K562 (cell line): ENCODE data around the gene SPEG. TPM values are rescaled to one million over a fixed set of nuclear protein-coding genes. Genes with fewer than 3 reads are reported as not detected.
A peak's percentile ranks its signal among the peaks of the same experiment; 100 is the strongest.

Experiments
- ARNT ChIP-seq, 2 experiments: fragments of 450-650 bp; IDR thresholded peaks; 2 replicates each; pipeline ENCODE4 v1.6.1; 2016; ENCODE audit warnings: mild to moderate bottlenecking in 1 of 2
- C11orf30 ChIP-seq: fragments of 450-650 bp; IDR thresholded peaks from 2 replicates; pipeline ENCODE4 v1.6.1; 2016; ENCODE audit warnings: low read depth, mild to moderate bottlenecking
- CHD4 ChIP-seq: fragments of 200-600 bp; sonication (generic); IDR thresholded peaks from 3 replicates; pipeline ENCODE4 v1.6.1; 2012; ENCODE audit warnings: low read depth, mild to moderate bottlenecking, mixed read lengths, low read length, inconsistent platforms; ENCODE audit not compliant: insufficient read depth, insufficient replicate concordance, poor library complexity, severe bottlenecking
- CREB1 ChIP-seq, 2 experiments: sonication (generic) in 1 of 2; formaldehyde crosslinking in 1 of 2; IDR thresholded peaks; 2 replicates each; pipeline versions ENCODE4 v1.6.1 to v1.8.0; 2012 to 2022; ENCODE audit warnings: inconsistent platforms in 1 of 2, mild to moderate bottlenecking in 1 of 2, missing genetic modification reagents in 1 of 2, moderate library complexity in 1 of 2
- ELF1 ChIP-seq: fragments of 200-800 bp; sonication (Bioruptor generic); IDR thresholded peaks from 2 replicates; pipeline ENCODE4 v1.6.1; 2016; ENCODE audit warnings: missing genetic modification characterization, missing compliant biosample characterization
- GTF2A2 ChIP-seq: IDR thresholded peaks from 2 replicates; pipeline ENCODE4 v1.6.1; 2016; ENCODE audit warnings: mild to moderate bottlenecking, missing genetic modification characterization, missing compliant biosample characterization
- KLF13 ChIP-seq: fragments of 450-650 bp; IDR thresholded peaks from 2 replicates; pipeline ENCODE4 v1.6.1; 2016; ENCODE audit warnings: missing genetic modification characterization, low read depth, mild to moderate bottlenecking, missing compliant biosample characterization, moderate library complexity, borderline replicate concordance
- RBM39 ChIP-seq: fragments of 200-400 bp; formaldehyde crosslinking; optimal IDR thresholded peaks from 2 replicates; pipeline ENCODE3; 2018; ENCODE audit warnings: low read depth, low read length
- SAFB2 ChIP-seq: fragments of 200-400 bp; formaldehyde crosslinking; IDR thresholded peaks from 2 replicates; pipeline ENCODE4 v1.6.1; 2018; ENCODE audit warnings: borderline replicate concordance, low read length, low read depth, moderate library complexity; ENCODE audit not compliant: severe bottlenecking
- SIX5 ChIP-seq, 2 experiments: IDR thresholded peaks; 2 replicates each; pipeline ENCODE4 v1.6.1; 2011; ENCODE audit warnings: low read length in 2 of 2, borderline replicate concordance in 1 of 2, low read depth in 1 of 2, mild to moderate bottlenecking in 1 of 2, moderate library complexity in 1 of 2; ENCODE audit not compliant: insufficient read depth in 1 of 2
- TCF3 ChIP-seq: sonication (generic); formaldehyde crosslinking; IDR thresholded peaks from 2 replicates; pipeline ENCODE4 v1.4.0; 2020; ENCODE audit warnings: mild to moderate bottlenecking, missing genetic modification reagents
- TEAD4 ChIP-seq, 2 experiments: sonication (generic) in 1 of 2; formaldehyde crosslinking in 1 of 2; IDR thresholded peaks; 2 replicates each; pipeline versions ENCODE4 v1.6.1 to v1.8.0; 2012 to 2022; ENCODE audit warnings: borderline replicate concordance in 1 of 2, inconsistent platforms in 1 of 2, low read length in 1 of 2, mild to moderate bottlenecking in 1 of 2, missing genetic modification reagents in 1 of 2
- WHSC1 ChIP-seq: IDR thresholded peaks from one replicate; pipeline ENCODE4 v1.6.1; 2012; ENCODE audit warnings: low read length, control low read depth, inconsistent platforms
- ZNF134 ChIP-seq: fragments of 250-450 bp; sonication (Bioruptor Pico); conservative IDR thresholded peaks from 2 replicates; pipeline ENCODE4 v1.4.0; 2020
- ZNF146 ChIP-seq: IDR thresholded peaks from one replicate; pipeline ENCODE4 v1.6.1; 2018; ENCODE audit warnings: missing compliant biosample characterization; ENCODE audit not compliant: unreplicated experiment
- polyA plus RNA-seq, 8 experiments: library from polyadenylated mRNA; depleted of rRNA in 4 of 8; stranded (reverse) in 5 of 8; unstranded in 3 of 8; fragments of >200 nt; fragmentation: Nextera tagmentation in 2 of 8; fragmentation: Illumina TruSeq in 1 of 8; extraction: Ambion mirVana in 2 of 8; extraction: Trizol in 1 of 8; gene quantifications; 2 replicates each; pipeline versions ENCODE4 v1.2.1 to v1.2.3, GENCODE V29; 2011 to 2014; ENCODE audit warnings: inconsistent platforms in 1 of 8, missing spikeins in 1 of 8
- total RNA-seq, 7 experiments: library from RNA; depleted of rRNA in 6 of 7; stranded (reverse); fragments of >200 nt in 6 of 7; fragmentation: Illumina TruSeq in 2 of 7; extraction: Trizol in 2 of 7; gene quantifications; 2 replicates each; pipeline versions ENCODE4 v1.2.1 to v1.2.3, GENCODE V29; 2011 to 2021; ENCODE audit warnings: low replicate concordance in 1 of 7
- TF ChIP-seq, protein P1 (sequence below), 3 experiments: IDR thresholded peaks in 2 of 3; conservative IDR thresholded peaks in 1 of 3; 2 replicates each; pipeline ENCODE4 v1.5.1; 2011 to 2012; ENCODE audit warnings: low read length in 3 of 3, mild to moderate bottlenecking in 3 of 3, control low read depth in 2 of 3, improper control_type of control experiment in 1 of 3, inconsistent platforms in 1 of 3, low read depth in 1 of 3, mixed read lengths in 1 of 3, moderate library complexity in 1 of 3; ENCODE audit not compliant: insufficient read depth in 2 of 3
- TF ChIP-seq, protein P2 (sequence below): fragments of 450-650 bp; formaldehyde crosslinking; conservative IDR thresholded peaks from 2 replicates; pipeline ENCODE4 v1.4.0; 2022; ENCODE audit warnings: mild to moderate bottlenecking, missing genetic modification characterization
- TF ChIP-seq, protein P3 (sequence below): sonication (generic); formaldehyde crosslinking; IDR thresholded peaks from 2 replicates; pipeline ENCODE4 v1.8.0; 2022; ENCODE audit warnings: missing genetic modification reagents, mild to moderate bottlenecking, moderate library complexity, borderline replicate concordance
- TF ChIP-seq, protein P4 (sequence below): fragments of 450-650 bp; IDR thresholded peaks from 2 replicates; pipeline ENCODE4 v1.6.1; 2016; ENCODE audit warnings: borderline replicate concordance
- TF ChIP-seq, protein P5 (sequence below): fragments of 250-450 bp; sonication (Bioruptor Pico); IDR thresholded peaks from 2 replicates; pipeline ENCODE4 v1.5.0; 2021

The SPEG gene
- total and polyA plus RNA-seq, 9 of the 15 experiments (the other 6 are each of a cell fraction or from before 2014, with no cell fraction given) = 0.49 to 8.7 (median 3.0) TPM

DNA sequence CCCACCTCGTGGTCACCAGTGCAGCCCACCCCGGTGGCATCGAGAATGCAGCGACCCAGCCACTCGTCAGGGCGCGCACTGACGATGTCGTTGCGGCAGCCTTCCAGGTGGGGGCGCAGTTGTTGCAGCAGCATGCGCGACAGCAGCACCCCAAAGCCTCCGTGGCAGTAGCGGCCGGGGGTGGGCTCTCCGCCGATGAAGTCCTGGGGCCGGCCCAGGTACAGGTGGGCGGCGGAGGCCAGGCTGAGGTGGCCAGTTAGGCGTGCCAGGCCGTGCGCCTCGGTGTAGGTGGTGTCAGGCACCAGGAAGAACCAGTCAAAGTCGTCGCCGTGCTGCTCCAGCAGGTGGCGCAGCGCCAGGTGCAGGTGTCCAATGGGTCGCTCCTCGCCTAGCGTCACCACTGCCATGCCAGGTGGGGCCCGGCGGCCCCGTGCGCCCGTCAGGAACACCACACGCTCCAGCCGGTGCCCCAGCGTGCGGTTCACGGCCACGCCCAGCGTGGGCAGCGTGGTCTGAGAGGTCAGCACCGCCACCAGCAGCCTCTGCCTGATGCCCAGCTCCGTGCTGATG is 107.1 kb downstream of the SPEG start (continued):
- TF ChIP-seq, protein P1, sequence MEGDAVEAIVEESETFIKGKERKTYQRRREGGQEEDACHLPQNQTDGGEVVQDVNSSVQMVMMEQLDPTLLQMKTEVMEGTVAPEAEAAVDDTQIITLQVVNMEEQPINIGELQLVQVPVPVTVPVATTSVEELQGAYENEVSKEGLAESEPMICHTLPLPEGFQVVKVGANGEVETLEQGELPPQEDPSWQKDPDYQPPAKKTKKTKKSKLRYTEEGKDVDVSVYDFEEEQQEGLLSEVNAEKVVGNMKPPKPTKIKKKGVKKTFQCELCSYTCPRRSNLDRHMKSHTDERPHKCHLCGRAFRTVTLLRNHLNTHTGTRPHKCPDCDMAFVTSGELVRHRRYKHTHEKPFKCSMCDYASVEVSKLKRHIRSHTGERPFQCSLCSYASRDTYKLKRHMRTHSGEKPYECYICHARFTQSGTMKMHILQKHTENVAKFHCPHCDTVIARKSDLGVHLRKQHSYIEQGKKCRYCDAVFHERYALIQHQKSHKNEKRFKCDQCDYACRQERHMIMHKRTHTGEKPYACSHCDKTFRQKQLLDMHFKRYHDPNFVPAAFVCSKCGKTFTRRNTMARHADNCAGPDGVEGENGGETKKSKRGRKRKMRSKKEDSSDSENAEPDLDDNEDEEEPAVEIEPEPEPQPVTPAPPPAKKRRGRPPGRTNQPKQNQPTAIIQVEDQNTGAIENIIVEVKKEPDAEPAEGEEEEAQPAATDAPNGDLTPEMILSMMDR (IDR thresholded peaks at IDR 0.05 in 2 of 3, conservative IDR thresholded peaks at IDR 0.05 in 1 of 3; ENCODE audit: insufficient read depth in 2 of 3, low read depth in 1 of 3, low read length in 3 of 3) = peak; percentile 68 to 97 (median 90)
- TF ChIP-seq ZNF134 (no peak), CHD4 (no peak), CREB1 (IDR thresholded peaks at IDR 0.05) (peak; percentile 80; the same call in 1 of the 2 replicates), CREB1 (CRISPR knock-in tag; IDR thresholded peaks at IDR 0.05) (peak; percentile 73; the same call in 1 of the 2 replicates), SIX5 (IDR thresholded peaks at IDR 0.05; ENCODE audit: borderline replicate concordance in 1 of 2, insufficient read depth in 1 of 2, low read depth in 1 of 2, low read length in 2 of 2) (no peak), SAFB2 (no peak), KLF13 (tag) (0 out of 2 replicates have a peak, but pooled peaks have one; percentile 36), C11orf30 (peak; percentile 61), TEAD4 (IDR thresholded peaks at IDR 0.05; ENCODE audit: low read length) (no peak), TEAD4 (CRISPR knock-in tag; IDR thresholded peaks at IDR 0.05; ENCODE audit: borderline replicate concordance) (peak; percentile 51; the same call in 1 of the 2 replicates), ZNF146 (no peak), TCF3 (CRISPR knock-in tag) (peak; percentile 27; the same call in 1 of the 2 replicates), RBM39 (no peak), ELF1 (tag) (peak; percentile 42), ARNT (IDR thresholded peaks at IDR 0.05) (no peak), GTF2A2 (tag) (no peak), WHSC1 (no peak)
- TF ChIP-seq, protein P2, sequence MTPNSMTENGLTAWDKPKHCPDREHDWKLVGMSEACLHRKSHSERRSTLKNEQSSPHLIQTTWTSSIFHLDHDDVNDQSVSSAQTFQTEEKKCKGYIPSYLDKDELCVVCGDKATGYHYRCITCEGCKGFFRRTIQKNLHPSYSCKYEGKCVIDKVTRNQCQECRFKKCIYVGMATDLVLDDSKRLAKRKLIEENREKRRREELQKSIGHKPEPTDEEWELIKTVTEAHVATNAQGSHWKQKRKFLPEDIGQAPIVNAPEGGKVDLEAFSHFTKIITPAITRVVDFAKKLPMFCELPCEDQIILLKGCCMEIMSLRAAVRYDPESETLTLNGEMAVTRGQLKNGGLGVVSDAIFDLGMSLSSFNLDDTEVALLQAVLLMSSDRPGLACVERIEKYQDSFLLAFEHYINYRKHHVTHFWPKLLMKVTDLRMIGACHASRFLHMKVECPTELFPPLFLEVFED = no peak
- TF ChIP-seq, protein P3, sequence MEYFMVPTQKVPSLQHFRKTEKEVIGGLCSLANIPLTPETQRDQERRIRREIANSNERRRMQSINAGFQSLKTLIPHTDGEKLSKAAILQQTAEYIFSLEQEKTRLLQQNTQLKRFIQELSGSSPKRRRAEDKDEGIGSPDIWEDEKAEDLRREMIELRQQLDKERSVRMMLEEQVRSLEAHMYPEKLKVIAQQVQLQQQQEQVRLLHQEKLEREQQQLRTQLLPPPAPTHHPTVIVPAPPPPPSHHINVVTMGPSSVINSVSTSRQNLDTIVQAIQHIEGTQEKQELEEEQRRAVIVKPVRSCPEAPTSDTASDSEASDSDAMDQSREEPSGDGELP = peak; percentile 84
- TF ChIP-seq, protein P4, sequence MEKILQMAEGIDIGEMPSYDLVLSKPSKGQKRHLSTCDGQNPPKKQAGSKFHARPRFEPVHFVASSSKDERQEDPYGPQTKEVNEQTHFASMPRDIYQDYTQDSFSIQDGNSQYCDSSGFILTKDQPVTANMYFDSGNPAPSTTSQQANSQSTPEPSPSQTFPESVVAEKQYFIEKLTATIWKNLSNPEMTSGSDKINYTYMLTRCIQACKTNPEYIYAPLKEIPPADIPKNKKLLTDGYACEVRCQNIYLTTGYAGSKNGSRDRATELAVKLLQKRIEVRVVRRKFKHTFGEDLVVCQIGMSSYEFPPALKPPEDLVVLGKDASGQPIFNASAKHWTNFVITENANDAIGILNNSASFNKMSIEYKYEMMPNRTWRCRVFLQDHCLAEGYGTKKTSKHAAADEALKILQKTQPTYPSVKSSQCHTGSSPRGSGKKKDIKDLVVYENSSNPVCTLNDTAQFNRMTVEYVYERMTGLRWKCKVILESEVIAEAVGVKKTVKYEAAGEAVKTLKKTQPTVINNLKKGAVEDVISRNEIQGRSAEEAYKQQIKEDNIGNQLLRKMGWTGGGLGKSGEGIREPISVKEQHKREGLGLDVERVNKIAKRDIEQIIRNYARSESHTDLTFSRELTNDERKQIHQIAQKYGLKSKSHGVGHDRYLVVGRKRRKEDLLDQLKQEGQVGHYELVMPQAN = peak; percentile 60; the same call in 1 of the 2 replicates
- TF ChIP-seq, protein P5, sequence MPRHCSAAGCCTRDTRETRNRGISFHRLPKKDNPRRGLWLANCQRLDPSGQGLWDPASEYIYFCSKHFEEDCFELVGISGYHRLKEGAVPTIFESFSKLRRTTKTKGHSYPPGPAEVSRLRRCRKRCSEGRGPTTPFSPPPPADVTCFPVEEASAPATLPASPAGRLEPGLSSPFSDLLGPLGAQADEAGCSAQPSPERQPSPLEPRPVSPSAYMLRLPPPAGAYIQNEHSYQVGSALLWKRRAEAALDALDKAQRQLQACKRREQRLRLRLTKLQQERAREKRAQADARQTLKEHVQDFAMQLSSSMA (CRISPR knock-in tag) = no peak
